ENCODE measurements around the gene PHLDB2.

The PHLDB2 gene

GRCh38 chr3:111884411-111885018 lies 25.4 kb downstream of the PHLDB2 start:
- no peak for DNase-seq (ENCODE audit: low read depth)

- no peak for DNase-seq (ENCODE audit: low read depth)
Measured at GRCh38 chr3:111885578-111885977, 26.5 kb downstream of the PHLDB2 start.

- no peak for DNase-seq (ENCODE audit: low read depth)
Measured at GRCh38 chr3:111890051-111890580, 31.1 kb downstream of the PHLDB2 start.

- no peak for DNase-seq (ENCODE audit: low read depth)
Measured at GRCh38 chr3:111892070-111892469, 33.0 kb downstream of the PHLDB2 start.

GRCh38 chr3:111895071-111895470 lies 36.0 kb downstream of the PHLDB2 start:
- no peak for DNase-seq (ENCODE audit: low read depth)

- no peak for DNase-seq (ENCODE audit: low read depth)
Measured at GRCh38 chr3:111899966-111900365, 40.9 kb downstream of the PHLDB2 start.

GRCh38 chr3:111901637-111902036 lies 42.6 kb downstream of the PHLDB2 start:
- DNase-seq (ENCODE audit: low read depth) = no peak

- no peak for DNase-seq (ENCODE audit: low read depth)
Measured at GRCh38 chr3:111902534-111902933, 43.5 kb downstream of the PHLDB2 start.

GRCh38 chr3:111903067-111903511 lies 44.0 kb downstream of the PHLDB2 start:
- DNase-seq (ENCODE audit: low read depth) = peak; percentile 37

GRCh38 chr3:111904376-111905241 lies 45.5 kb downstream of the PHLDB2 start:
- DNase-seq (ENCODE audit: low read depth) = peak; percentile 82

- DNase-seq (ENCODE audit: low read depth) = no peak
Measured at GRCh38 chr3:111906656-111907055, 47.6 kb downstream of the PHLDB2 start.

- DNase-seq (ENCODE audit: low read depth) = no peak
Measured at GRCh38 chr3:111907151-111907550, 48.1 kb downstream of the PHLDB2 start.

- peak; percentile 61 for DNase-seq (ENCODE audit: low read depth)
Measured at GRCh38 chr3:111910806-111911205, 51.7 kb downstream of the PHLDB2 start.

- DNase-seq (ENCODE audit: low read depth) = no peak
Measured at GRCh38 chr3:111911446-111911845, 52.4 kb downstream of the PHLDB2 start.

- no peak for DNase-seq (ENCODE audit: low read depth)
Measured at GRCh38 chr3:111913163-111913763, 54.2 kb downstream of the PHLDB2 start.

GRCh38 chr3:111915905-111916304 lies 56.8 kb downstream of the PHLDB2 start:
- no peak for DNase-seq (ENCODE audit: low read depth)

GRCh38 chr3:111917300-111917699 lies 58.2 kb downstream of the PHLDB2 start:
- no peak for DNase-seq (ENCODE audit: low read depth)

GRCh38 chr3:111919370-111920065 lies 60.5 kb downstream of the PHLDB2 start:
- no peak for DNase-seq (ENCODE audit: low read depth)

GRCh38 chr3:111921181-111921580 lies 62.1 kb downstream of the PHLDB2 start:
- DNase-seq (ENCODE audit: low read depth) = no peak

- no peak for DNase-seq (ENCODE audit: low read depth)
Measured at GRCh38 chr3:111923095-111923771, 64.2 kb downstream of the PHLDB2 start.

GRCh38 chr3:111923806-111924205 lies 64.7 kb downstream of the PHLDB2 start:
- DNase-seq (ENCODE audit: low read depth) = no peak

GRCh38 chr3:111924283-111924682 lies 65.2 kb downstream of the PHLDB2 start:
- DNase-seq (ENCODE audit: low read depth) = no peak
